HG02938 (cell line): ENCODE results near the gene C11orf58.

Experiments
- ATAC-seq: cut with Tn5 transposase; IDR thresholded peaks from one replicate; pipeline ENCODE4 v1.9.1; 2021; ENCODE audit warnings: mild to moderate bottlenecking, moderate library complexity; ENCODE audit not compliant: unreplicated experiment

The C11orf58 gene

DNA sequence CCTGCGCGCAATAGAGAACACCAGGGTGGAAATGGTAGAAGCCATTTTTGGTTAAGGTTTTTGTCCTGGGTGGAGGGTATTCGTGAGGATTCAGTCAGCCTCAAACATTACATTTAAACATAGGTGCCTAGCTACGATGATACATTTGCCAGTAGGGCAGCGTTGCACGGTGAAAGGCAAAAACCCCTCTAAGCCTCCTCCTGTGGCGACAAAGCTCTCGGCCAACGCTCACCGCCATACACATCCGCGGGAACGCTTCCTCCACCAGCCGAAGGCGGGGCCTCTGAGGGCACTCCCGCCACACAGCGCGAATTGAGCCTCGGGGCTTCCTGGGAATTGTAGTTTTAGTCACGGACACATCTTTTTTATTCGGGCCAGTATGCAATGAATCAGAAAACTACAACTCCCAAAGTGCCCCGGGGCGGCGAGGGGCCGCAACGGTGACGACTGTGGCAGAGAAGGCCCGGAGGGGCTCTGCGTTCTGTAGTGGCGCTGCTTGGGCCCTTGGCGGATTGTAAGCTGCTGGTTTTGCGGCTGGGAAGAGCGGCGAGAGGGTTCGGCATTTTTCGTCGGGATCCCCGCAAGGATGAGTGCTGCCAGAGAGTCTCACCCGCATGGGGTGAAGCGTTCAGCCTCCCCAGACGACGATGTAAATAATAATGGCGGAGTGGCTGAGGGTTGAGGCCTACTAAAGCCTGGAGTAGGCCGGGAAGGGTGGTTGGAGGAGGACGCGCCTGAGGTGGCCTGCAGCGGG lies at the start of gene C11orf58:
TSS of gene C11orf58 (plus strand) at position 455 of the 754 bp plus-strand sequence. CDS start at position 587, 132 bp downstream.
- ATAC-seq, result peak; percentile 98

- no peak for ATAC-seq
Measured at GRCh38 chr11:16690086-16690485, 48.4 kb upstream of the C11orf58 start.

DNA sequence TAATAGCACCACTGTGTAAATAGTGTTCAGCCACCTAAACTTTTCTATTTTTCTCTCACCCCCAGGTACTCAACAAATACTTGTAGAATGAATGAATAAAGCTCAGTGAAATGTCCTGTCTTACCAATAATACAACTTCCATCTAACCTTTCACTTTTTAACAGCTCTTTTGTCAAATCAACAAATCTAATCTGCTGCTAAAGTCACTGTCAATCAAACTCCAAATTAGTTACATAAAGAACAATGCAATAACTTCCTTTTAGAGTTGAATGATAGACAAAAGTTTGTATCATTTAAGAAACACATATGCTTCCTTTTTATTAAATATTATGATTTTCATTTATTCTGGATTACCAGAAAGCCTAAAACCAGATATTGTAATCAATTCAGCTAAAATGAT lies 34.7 kb upstream of the C11orf58 start:
- ATAC-seq, result no peak

- ATAC-seq, result no peak
Measured at GRCh38 chr11:16713594-16713993, 24.9 kb upstream of the C11orf58 start.

- no peak for ATAC-seq
Measured at GRCh38 chr11:16722581-16723344, 15.7 kb upstream of the C11orf58 start.

- ATAC-seq, result no peak
Measured at GRCh38 chr11:16727806-16728205, 10.6 kb upstream of the C11orf58 start.

GRCh38 chr11:16737818-16738192 lies 642 bp upstream of the C11orf58 start:
- peak; percentile 7 for ATAC-seq

DNA sequence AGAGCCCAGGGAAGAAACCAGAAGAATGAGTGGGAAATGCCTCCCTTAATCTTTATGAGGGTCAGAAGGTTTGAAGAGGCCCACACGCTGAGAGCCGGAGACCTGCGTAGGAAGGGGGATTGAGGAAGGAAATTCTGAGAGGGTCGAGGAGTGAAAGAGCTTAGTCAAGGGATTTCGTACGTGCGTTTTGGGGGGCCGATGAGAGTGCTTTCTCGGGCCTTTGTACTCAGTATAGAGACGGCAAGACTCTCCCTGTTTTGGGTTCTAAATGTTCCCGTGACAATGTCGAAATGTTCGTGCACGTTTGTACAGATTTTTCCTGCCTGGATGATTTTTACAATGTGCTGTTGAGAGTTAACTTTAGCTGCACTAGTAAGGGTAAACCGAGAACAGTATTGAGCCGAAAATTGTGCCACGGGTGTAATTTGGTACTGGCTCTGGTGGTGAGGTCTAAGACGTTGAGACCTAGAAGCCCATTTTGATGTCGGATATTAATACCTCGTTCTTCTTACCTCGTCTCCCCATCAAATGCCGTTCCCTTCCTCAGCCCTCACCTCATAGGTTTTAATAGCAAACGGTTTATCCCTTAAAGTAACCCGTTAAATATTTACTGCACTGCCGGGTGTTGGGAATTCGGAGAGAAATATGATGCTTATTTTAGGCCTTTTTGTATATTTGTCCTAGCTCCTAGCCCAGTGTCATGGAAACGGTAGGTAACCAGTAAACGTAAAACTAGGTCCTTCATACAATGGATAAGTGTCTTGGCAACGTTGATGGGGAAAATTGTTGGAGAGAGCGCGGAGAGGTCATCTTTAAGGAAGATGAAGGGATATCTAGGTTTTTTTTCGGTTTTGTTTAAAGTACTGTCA lies 734 bp downstream of the C11orf58 start:
- peak; percentile 1 for ATAC-seq

GRCh38 chr11:16741473-16741872 lies 3.0 kb downstream of the C11orf58 start:
- no peak for ATAC-seq

DNA sequence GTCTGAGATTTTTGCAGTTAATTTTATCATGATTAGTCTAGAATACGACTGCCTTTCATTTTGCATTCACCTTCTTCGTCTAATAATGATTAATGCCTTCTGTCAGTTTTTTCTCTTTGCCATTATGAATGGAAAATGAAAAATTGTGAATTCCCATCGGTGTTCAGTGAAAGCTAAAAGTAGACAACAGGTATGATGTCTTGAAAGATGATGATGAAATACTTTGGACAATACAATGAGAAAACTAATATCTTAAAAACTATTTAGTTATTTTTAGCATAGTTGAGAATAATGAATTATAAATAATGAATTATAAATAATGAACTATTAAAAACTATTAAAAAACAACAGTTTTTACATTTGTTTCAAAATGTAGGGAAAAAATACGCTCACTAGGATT lies 5.0 kb downstream of the C11orf58 start:
- ATAC-seq, result no peak

DNA sequence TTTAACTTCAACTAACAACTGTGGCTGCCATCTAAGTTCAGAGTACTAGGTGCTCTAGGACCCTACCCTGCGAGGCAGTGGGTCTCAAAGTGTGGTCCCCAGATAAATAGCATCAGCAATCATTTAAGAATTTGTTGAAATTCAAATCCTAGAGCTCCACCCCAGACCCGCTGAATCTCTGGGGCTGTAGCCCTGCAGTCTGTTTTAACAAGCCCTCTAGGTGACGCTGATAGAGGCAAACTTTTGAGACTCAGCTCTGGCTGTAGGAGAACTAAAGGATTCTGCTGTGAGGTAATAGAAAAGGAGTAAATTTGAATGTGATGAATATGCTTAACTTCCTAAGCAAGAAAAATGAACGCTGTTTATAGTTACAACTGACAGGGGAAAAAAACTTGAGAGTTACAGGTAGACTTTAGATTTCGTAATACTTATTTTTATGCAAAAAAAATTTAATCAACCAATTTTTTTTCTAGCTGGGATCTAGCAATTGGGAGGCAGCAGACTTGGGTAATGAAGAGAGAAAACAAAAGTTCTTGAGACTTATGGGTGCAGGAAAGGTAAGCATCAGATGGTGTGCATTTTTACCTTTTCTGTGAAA lies 5.8 kb downstream of the C11orf58 start:
- no peak for ATAC-seq

GRCh38 chr11:16745950-16746605 lies 7.6 kb downstream of the C11orf58 start:
- ATAC-seq, result no peak

- no peak for ATAC-seq
Measured at GRCh38 chr11:16749092-16749491, 10.6 kb downstream of the C11orf58 start.

DNA sequence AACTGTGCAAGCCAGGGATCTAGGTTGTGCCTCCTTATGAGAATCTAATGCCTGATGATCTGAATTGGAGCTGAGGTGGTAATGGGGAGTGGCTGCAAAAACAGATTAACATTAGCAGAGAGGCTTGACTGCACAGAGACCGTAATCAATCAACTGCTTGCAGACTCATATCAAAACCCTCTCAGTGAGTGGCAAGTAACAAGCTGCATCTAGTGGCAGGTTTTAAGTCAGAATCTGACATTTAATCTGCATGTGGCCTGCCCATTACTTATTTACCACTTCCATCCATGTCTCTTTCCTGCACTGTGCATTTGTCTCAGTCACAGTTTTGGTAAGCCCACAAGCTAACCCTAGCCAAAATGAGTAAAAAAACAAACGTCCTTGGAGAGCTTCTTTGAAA lies 11.2 kb downstream of the C11orf58 start:
- peak; percentile 60 for ATAC-seq

DNA sequence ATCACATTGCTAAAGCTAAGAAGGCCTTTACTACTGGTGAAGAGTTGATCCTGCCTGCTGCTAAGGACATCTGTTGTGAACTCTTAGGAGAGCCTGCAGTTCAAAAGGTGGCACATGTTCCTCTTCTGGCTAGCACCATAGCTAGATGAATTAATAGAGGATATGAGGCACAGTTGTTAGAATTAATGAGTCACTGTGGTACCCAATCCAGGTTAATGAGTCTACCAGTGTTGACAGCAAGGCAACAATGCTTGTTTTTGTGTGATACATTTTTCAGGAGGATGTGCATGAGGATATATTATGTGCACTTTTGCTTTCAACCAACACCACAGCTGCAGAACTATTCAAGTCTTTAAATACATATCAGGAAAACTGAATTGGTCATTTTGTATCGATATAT lies 12.0 kb downstream of the C11orf58 start:
- peak; percentile 42 for ATAC-seq

DNA sequence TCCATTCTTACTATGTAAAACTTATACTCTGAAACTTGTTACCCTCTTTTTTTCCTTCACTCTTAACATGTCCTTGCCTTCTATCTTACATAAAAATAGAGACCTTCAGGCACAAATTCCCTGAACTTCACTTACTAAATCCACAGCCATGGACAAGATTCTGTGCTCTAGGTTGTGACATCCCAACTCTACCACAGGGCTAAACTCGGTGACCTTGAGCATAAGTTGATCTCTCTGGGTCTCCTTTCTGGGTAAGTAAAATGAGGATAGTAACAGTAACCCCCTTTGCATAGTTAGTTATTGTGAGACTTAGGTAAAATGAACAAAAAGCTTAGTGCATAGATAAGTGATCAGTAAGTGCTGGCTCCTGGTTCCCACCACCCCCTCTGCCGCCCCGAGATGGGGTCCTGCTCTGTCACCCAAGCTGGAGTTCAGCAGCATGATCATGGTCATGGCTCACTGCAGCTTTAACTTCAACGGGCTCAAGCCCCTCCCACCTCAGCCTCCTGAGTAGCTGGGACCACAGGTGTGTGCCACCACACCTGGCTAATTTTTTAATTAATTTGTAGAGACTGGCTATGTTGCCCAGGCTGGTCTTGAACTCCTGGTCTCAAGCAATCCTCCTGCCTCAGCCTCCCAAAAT lies 20.1 kb downstream of the C11orf58 start:
- ATAC-seq, result no peak

DNA sequence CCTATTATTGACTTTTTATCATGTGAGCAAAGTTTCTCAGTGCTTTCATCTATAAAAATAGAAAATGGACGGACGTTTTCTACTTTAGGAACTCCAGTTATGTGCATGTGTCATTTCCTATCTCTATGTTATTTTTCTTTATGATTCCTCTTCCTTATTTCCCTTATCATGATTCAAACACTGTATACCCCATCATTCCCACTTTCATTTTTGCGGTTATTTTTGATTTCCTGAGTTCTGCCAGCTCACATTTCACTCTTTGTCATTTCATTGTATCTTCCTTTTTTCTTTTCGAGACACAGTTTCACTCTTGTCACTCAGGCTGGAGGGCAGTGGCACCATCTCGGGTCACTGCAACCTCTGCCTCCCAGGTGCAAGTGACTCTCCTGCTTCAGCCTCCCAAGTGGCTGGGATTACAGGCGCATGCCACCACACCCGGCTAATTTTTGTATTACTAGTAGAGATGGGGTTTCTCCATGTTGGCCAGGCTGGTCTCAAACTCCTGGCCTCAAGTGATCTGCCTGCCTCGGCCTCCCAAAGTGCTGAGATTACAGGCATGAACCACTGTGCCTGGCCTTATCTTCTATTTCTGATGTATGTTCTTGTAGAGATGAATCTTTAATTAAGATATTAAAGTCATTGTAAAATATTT lies 21.5 kb downstream of the C11orf58 start:
- ATAC-seq, result no peak

DNA sequence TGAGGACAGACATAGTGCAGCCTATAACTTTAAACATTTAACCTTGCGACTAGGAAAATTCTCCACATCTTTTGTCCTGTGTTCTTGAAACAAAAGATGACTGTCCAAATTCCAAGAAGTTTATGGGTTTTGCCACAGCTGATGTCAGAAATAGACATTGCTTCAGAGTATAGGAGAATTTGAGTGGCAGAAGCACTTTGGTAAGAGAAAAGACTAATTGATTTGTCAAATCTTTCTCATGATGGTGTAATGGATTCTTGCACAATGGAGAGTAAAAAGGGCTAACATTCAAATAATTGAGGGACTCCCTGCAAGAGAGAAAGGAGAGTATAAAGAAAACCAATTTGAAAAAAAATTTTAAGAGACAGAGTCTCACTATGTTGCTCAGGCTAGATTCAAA lies 25.3 kb downstream of the C11orf58 start:
- no peak for ATAC-seq

DNA sequence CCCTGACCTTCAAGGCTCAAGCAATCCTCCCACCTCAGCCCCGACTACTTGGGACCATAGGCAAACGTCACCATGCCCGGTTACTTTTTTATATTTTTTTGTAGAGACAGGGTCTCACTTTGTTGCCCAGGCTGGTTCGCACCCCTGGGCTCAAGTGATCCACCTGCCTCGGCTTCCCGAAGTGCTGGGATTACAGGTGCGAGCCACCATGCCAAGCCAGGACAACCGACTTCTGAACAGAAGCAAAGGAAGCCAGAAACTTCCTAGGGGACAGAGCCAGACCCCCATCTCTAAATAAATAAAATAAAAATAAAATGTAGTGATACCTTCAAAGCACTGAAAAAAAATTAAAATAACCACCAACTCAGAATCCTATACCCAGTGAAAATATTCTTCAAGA lies 26.4 kb downstream of the C11orf58 start:
- ATAC-seq, result no peak
